Neuronal stem cell (in vitro differentiated cells): ENCODE results near the gene HAVCR1.

Experiments
- DNase-seq: peaks from one replicate; pipeline ENCODE4 v3.0.0-alpha.2; 2013; ENCODE audit warnings: low spot score
- H2AFZ ChIP-seq: one replicate; pipeline ENCODE4 v1.6.1; 2013; ENCODE audit warnings: mild to moderate bottlenecking, low read length, inconsistent platforms
- H2AK5ac ChIP-seq: 2 replicates; pipeline ENCODE4 v1.6.1; 2013; ENCODE audit warnings: low read depth, mild to moderate bottlenecking, inconsistent platforms, low read length, moderate library complexity, mixed read lengths
- H2BK120ac ChIP-seq: 2 replicates; pipeline ENCODE4 v1.6.1; 2013; ENCODE audit warnings: low read depth, mild to moderate bottlenecking, inconsistent platforms, low read length, moderate library complexity, mixed read lengths
- H2BK12ac ChIP-seq: one replicate; pipeline ENCODE4 v1.6.1; 2013; ENCODE audit warnings: low read length, inconsistent platforms
- H2BK15ac ChIP-seq: 2 replicates; pipeline ENCODE4 v1.6.1; 2013; ENCODE audit warnings: mild to moderate bottlenecking, low read length, inconsistent platforms, mixed read lengths
- H2BK5ac ChIP-seq: one replicate; pipeline ENCODE4 v1.6.1; 2013; ENCODE audit warnings: inconsistent platforms, mild to moderate bottlenecking, low read length, moderate library complexity
- H3K14ac ChIP-seq: one replicate; pipeline ENCODE4 v1.6.1; 2013; ENCODE audit warnings: low read length, inconsistent platforms
- H3K18ac ChIP-seq: 2 replicates; pipeline ENCODE4 v1.6.1; 2013; ENCODE audit warnings: low read length, inconsistent platforms
- H3K23ac ChIP-seq: 2 replicates; pipeline ENCODE4 v1.6.1; 2013; ENCODE audit warnings: low read depth, mild to moderate bottlenecking, mixed read lengths, low read length, inconsistent platforms; ENCODE audit not compliant: poor library complexity
- H3K27ac ChIP-seq: replicated peaks from 3 replicates; pipeline ENCODE4 v1.5.1; 2013; ENCODE audit warnings: low read length, inconsistent platforms
- H3K27me3 ChIP-seq, 3 experiments: 2 replicates each; pipeline ENCODE4 v1.6.1; 2013; ENCODE audit warnings: low read length in 3 of 3, mild to moderate bottlenecking in 2 of 3, inconsistent platforms in 1 of 3, low read depth in 1 of 3, mixed read lengths in 1 of 3, moderate library complexity in 1 of 3; ENCODE audit not compliant: control insufficient read depth in 3 of 3, insufficient read depth in 3 of 3
- H3K36me3 ChIP-seq, 2 donors: replicated peaks in 1 of 2; 2 replicates each; pipeline ENCODE4 v1.6.1; 2013; ENCODE audit warnings: low read length in 2 of 2; ENCODE audit not compliant: control insufficient read depth in 2 of 2, insufficient read depth in 2 of 2
- H3K4ac ChIP-seq: 2 replicates; pipeline ENCODE4 v1.6.1; 2013; ENCODE audit warnings: inconsistent platforms, mild to moderate bottlenecking, low read length, moderate library complexity
- H3K4me1 ChIP-seq, 2 donors: 1 replicate in 1 of 2; 2 replicates in 1 of 2; pipeline ENCODE4 v1.6.1; 2013; ENCODE audit warnings: low read length in 2 of 2, low read depth in 1 of 2; ENCODE audit not compliant: control insufficient read depth in 2 of 2, insufficient read depth in 1 of 2
- H3K4me2 ChIP-seq: one replicate; pipeline ENCODE4 v1.6.1; 2013; ENCODE audit warnings: mild to moderate bottlenecking, low read length, inconsistent platforms; ENCODE audit not compliant: insufficient read depth, poor library complexity, severe bottlenecking
- H3K4me3 ChIP-seq, 2 donors: 2 replicates each; pipeline ENCODE4 v1.5.1; 2013; ENCODE audit warnings: low read length in 2 of 2, mild to moderate bottlenecking in 2 of 2, inconsistent platforms in 1 of 2, moderate library complexity in 1 of 2
- H3K79me1 ChIP-seq: one replicate; pipeline ENCODE4 v1.6.1; 2013; ENCODE audit warnings: low read depth, mild to moderate bottlenecking, inconsistent platforms, low read length, moderate library complexity
- H3K9ac ChIP-seq: one replicate; pipeline ENCODE4 v1.6.1; 2013; ENCODE audit warnings: mild to moderate bottlenecking, low read depth, low read length, inconsistent platforms; ENCODE audit not compliant: poor library complexity
- H3K9me3 ChIP-seq, 2 donors: replicated peaks in 1 of 2; 2 replicates each; pipeline versions ENCODE3 to v1.6.1; 2013; ENCODE audit warnings: low read length in 2 of 2, mild to moderate bottlenecking in 2 of 2, inconsistent platforms in 1 of 2, low read depth in 1 of 2, mixed read lengths in 1 of 2, moderate library complexity in 1 of 2; ENCODE audit not compliant: control insufficient read depth in 2 of 2, insufficient read depth in 1 of 2
- H4K8ac ChIP-seq: one replicate; pipeline ENCODE4 v1.6.1; 2013; ENCODE audit warnings: low read depth, mild to moderate bottlenecking, inconsistent platforms, low read length, moderate library complexity
- H4K91ac ChIP-seq: one replicate; pipeline ENCODE4 v1.6.1; 2013; ENCODE audit warnings: low read length, low read depth, mild to moderate bottlenecking, inconsistent platforms; ENCODE audit not compliant: poor library complexity
- WGBS, 2 donors: extraction: QIAGEN DNeasy Blood & Tissue Kit; methylation state at CpG; one replicate each; pipeline ENCODE4 v1.1.7; 2013; ENCODE audit warnings: missing lambda C conversion rate in 2 of 2, mixed read lengths in 1 of 2; ENCODE audit not compliant: insufficient read length in 2 of 2, insufficient replicate concordance in 1 of 2; ENCODE audit errors: extremely low coverage in 2 of 2; 5-methylcytosine and 5-hydroxymethylcytosine counted together

Gene HAVCR1

DNA sequence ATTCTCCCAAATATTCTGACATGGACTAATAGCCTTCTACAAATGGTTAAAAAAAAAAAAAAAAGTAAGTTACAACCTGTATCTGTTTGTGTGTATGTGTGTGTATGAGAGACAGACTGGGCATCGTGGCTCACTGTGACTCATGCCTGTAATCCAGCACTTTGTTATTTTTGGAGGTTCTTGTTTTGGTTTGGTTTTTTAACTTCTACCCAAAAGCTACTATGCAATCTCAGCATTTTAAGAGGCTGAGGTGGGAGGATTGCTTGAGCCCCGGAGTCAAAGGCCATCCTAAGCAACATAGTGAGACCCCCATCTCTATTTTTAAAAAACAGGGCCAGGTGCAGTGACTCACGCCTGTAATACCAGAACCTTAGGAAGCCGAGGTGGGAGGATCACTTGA is 17.6 kb upstream of the HAVCR1 start:
- Histone ChIP-seq H3K4me2 (no peak overlapping the region), H3K4me1 (no peaks in the 10 kb centered on the region), H3K4ac (no peak overlapping the region), H3K18ac (no peak overlapping the region), H2BK120ac (no peak overlapping the region), H4K8ac (no peak overlapping the region), H4K91ac (no peak overlapping the region), H3K79me1 (no peaks in the 10 kb centered on the region), H2BK12ac (no peak overlapping the region), H2AFZ (no peak overlapping the region), H3K27ac (no peak overlapping the region), H3K9ac (no peak overlapping the region), H2BK5ac (no peak overlapping the region), H3K14ac (no peak overlapping the region), H3K9me3 (no peaks in the 10 kb centered on the region), H3K4me3 (no peak overlapping the region), H2AK5ac (no peak overlapping the region), H2BK15ac (no peak overlapping the region), H3K23ac (no peak overlapping the region), H3K36me3 (no peaks in the 10 kb centered on the region), H3K27me3 (no peaks in the 10 kb centered on the region)
- DNase-seq, result no peak
- no CpG with 5 or more reads among the region's 4 CpGs for WGBS, 2 donors

DNA sequence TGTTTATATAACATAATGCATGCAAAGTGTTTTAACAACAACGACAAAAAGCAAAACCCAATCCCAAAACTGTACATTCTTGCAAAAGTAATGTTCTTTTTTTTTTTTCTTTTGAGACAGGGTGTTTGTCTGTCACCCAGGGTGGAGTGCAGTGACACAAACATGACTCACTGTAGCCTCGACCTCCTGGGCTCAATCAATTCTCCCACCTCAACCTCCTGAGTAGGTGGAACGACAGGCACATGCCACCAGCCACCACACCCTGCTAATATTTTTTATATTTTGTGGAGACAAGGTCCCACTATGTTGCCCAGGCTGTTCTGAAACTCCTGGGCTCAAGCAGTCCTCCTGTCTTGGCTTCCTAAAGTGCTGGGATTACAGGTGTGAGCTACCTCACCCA is 13.6 kb upstream of the HAVCR1 start:
- no peak overlapping the region for H3K14ac ChIP-seq
- WGBS, 2 donors, result no CpG with 5 or more reads among the region's 3 CpGs

DNA sequence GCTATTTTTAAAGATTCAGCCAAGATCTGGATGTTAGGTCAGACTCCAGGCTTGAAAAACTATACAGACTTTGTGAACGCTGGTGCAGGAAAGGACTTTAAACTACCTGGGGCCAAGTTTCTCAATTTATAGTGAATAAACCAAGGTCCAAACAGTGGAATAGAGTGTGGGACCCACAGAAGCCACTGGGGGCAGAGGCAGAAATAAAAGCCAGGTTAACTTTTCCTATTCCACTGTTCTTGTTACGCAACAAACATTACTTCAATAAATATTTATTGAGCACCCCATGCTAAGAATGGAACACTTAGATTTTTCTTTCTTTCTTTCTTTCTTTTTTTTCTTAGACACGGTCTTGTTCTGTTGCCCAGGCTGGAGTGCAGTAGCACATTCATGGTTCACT is 11.0 kb upstream of the HAVCR1 start:
- no CpG with 5 or more reads among the region's 3 CpGs for WGBS, 2 donors
- H3K18ac ChIP-seq, result no peak overlapping the region
- no peak overlapping the region for H2BK5ac ChIP-seq
- H4K8ac ChIP-seq, result no peak overlapping the region
- no peak overlapping the region for H3K4me3 ChIP-seq
- no peak overlapping the region for H2BK12ac ChIP-seq
- no peak overlapping the region for H3K9ac ChIP-seq
- H3K79me1 ChIP-seq, result no peaks in the 10 kb centered on the region
- DNase-seq, result no peak
- H3K4ac ChIP-seq, result no peak overlapping the region
- no peak overlapping the region for H3K4me2 ChIP-seq
- H3K27ac ChIP-seq, result no peak overlapping the region
- no peak overlapping the region for H2AK5ac ChIP-seq
- H4K91ac ChIP-seq, result no peak overlapping the region
- H3K4me1 ChIP-seq, result no peaks in the 10 kb centered on the region
- no peaks in the 10 kb centered on the region for H3K36me3 ChIP-seq
- H2BK120ac ChIP-seq, result no peak overlapping the region
- no peak overlapping the region for H2BK15ac ChIP-seq
- H3K9me3 ChIP-seq, result no peaks in the 10 kb centered on the region
- no peaks in the 10 kb centered on the region for H3K27me3 ChIP-seq
- H3K23ac ChIP-seq, result no peak overlapping the region
- no peak overlapping the region for H3K14ac ChIP-seq
- H2AFZ ChIP-seq, result no peak overlapping the region

More for the DNA sequence above, 13.6 kb upstream of the HAVCR1 start:
- Histone ChIP-seq H3K4me3 (no peak overlapping the region), H3K9ac (no peak overlapping the region), H3K27ac (no peak overlapping the region), H3K4me2 (no peak overlapping the region), H2BK15ac (no peak overlapping the region), H3K79me1 (no peaks in the 10 kb centered on the region), H3K4ac (no peak overlapping the region), H2AK5ac (no peak overlapping the region), H3K18ac (no peak overlapping the region), H2AFZ (no peak overlapping the region), H3K23ac (no peak overlapping the region), H2BK12ac (no peak overlapping the region), H4K91ac (no peak overlapping the region), H3K4me1 (no peaks in the 10 kb centered on the region), H3K27me3 (no peaks in the 10 kb centered on the region), H3K9me3 (no peaks in the 10 kb centered on the region), H3K36me3 (no peaks in the 10 kb centered on the region), H2BK5ac (no peak overlapping the region), H2BK120ac (no peak overlapping the region), H4K8ac (no peak overlapping the region)
- DNase-seq, result no peak

DNA sequence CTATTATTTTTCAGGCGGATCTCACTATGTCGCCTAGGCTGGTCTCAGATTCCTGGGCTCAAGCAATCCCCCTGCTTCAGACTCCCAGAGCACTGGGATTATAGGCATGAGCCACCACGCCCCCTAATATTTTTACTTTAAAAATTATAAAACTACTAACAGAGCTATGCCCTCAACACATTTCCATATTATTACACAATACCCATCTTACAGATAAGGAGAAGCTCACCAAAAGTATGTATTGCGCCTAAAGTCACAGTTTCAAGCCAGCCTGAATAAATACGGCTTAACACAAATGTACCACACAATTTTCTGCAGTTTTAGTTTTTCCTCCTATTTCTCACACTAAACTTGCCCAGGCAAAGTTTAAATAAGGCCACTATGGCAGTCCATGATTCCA is 9.9 kb upstream of the HAVCR1 start:
- DNase-seq, result no peak
- H3K4me2 ChIP-seq, result no peak overlapping the region
- WGBS, 2 donors, result no CpG with 5 or more reads among the region's 5 CpGs

More for the DNA sequence above, 9.9 kb upstream of the HAVCR1 start:
- Histone ChIP-seq H2BK120ac (no peak overlapping the region), H3K36me3 (no peaks in the 10 kb centered on the region), H3K4me3 (no peak overlapping the region), H3K27ac (no peak overlapping the region), H3K14ac (no peak overlapping the region), H4K8ac (no peak overlapping the region), H3K27me3 (no peaks in the 10 kb centered on the region), H3K79me1 (no peaks in the 10 kb centered on the region), H3K4me1 (no peaks in the 10 kb centered on the region), H2BK5ac (no peak overlapping the region), H3K4ac (no peak overlapping the region), H3K9me3 (no peaks in the 10 kb centered on the region), H2BK12ac (no peak overlapping the region), H2BK15ac (no peak overlapping the region), H2AFZ (no peak overlapping the region), H3K23ac (no peak overlapping the region), H4K91ac (no peak overlapping the region), H3K9ac (no peak overlapping the region), H3K18ac (no peak overlapping the region), H2AK5ac (no peak overlapping the region)
